ENCODE results near the gene PTPN13. TPM values are rescaled to one million over a fixed set of nuclear protein-coding genes. Genes with fewer than 3 reads are reported as not detected.

Gene PTPN13
- total RNA-seq, 2 experiments from 2014 or later = 0.17 TPM; not detected in 1

DNA sequence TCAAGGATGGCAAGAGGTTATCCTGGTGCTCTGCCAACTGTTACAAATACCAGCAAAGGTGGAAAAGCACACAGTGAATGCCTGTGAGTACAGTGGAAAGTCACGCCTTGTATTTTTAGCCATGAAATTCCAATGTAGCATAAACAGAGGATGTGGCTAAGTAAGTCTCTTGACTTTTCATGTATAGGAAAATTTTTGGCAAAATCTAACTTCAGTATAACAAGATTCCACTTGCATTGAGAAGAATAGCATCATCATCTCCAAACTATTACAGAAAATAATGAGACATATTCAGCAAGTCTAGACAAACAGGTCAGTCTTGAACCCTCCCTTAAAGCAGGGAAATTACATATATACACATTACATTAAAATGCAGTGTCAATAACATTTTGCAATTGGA, 247.2 kb downstream of the PTPN13 start:
- no peaks in the 10 kb centered on the region for H3K4me1 Mint-ChIP-seq (ENCODE audit: low read depth)

DNA sequence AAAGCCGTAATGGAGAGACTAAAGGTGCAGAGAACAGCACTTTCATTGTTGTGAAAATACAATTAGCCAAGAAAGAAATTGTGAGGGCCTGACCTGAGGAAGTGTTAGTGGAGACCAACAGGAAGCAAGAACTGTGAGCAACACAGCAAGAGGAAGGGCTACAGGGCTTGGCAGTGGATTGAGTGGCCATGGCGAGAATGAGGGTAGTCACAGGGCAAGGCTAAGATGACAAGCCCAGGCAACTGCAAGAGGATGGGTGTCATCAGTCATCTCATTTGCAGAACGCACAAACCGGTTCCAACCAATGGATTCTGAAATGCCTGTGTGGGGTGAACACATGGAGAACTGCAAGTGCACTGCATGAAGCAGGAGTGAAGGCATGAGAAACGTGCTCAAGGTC, 251.5 kb downstream of the PTPN13 start:
- no peaks in the 10 kb centered on the region for H3K4me1 Mint-ChIP-seq (ENCODE audit: low read depth)
- no peaks in the 10 kb centered on the region for H3K36me3 Mint-ChIP-seq (ENCODE audit: low read depth)
- no peak overlapping the region for H3K4me3 Mint-ChIP-seq
- no peak for DNase-seq
- CTCF ChIA-PET = no interaction called here
- no peaks in the 10 kb centered on the region for H3K27me3 Mint-ChIP-seq (ENCODE audit: low read depth)
- intact Hi-C loops (cut with micrococcal nuclease) = no loop called here
- H3K9me3 Mint-ChIP-seq = no peaks in the 10 kb centered on the region
- no peak overlapping the region for H3K27ac Mint-ChIP-seq

More for the DNA sequence above, 247.2 kb downstream of the PTPN13 start:
- no peaks in the 10 kb centered on the region for H3K9me3 Mint-ChIP-seq
- intact Hi-C loops (cut with micrococcal nuclease) = no loop called here
- DNase-seq = no peak
- H3K27me3 Mint-ChIP-seq (ENCODE audit: low read depth) = no peaks in the 10 kb centered on the region
- no peak overlapping the region for H3K27ac Mint-ChIP-seq
- no peaks in the 10 kb centered on the region for H3K36me3 Mint-ChIP-seq (ENCODE audit: low read depth)
- CTCF ChIA-PET = no interaction called here
- H3K4me3 Mint-ChIP-seq = no peak overlapping the region

DNA sequence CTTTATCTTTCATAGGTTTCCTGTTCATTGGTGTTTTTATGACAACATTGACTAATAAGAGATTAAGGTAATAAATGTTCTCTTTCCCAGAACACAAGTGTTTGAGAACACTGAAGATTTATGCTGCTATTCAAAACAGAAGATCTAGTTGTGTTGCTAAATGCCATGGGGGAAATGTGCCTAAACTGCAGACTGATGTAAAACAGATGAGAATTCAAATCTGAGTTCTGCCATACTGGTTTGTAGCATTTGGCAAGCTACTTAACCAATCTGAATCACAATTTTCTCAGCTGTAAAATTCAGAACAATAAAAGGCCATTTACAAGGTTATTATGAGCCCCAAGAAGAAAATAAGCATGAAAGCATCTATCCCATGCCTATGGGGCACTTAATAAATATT, 252.8 kb downstream of the PTPN13 start:
- DNase-seq = no peak
- no peaks in the 10 kb centered on the region for H3K27me3 Mint-ChIP-seq (ENCODE audit: low read depth)
- CTCF ChIA-PET = interaction anchor here (1.0 kb wide), 1 partner anchor 394 kb away, joined by 3 read pairs; no protein-coding TSS in a partner anchor
- no peaks in the 10 kb centered on the region for H3K9me3 Mint-ChIP-seq
- H3K4me3 Mint-ChIP-seq = no peak overlapping the region
- no peak overlapping the region for H3K27ac Mint-ChIP-seq
- intact Hi-C loops (cut with micrococcal nuclease) = no loop called here
- no peaks in the 10 kb centered on the region for H3K4me1 Mint-ChIP-seq (ENCODE audit: low read depth)
- no peaks in the 10 kb centered on the region for H3K36me3 Mint-ChIP-seq (ENCODE audit: low read depth)

- H3K27ac Mint-ChIP-seq = no peak overlapping the region
- no peaks in the 10 kb centered on the region for H3K27me3 Mint-ChIP-seq (ENCODE audit: low read depth)
- CTCF ChIA-PET = interaction anchor here (1.0 kb wide), 1 partner anchor 393 kb away, joined by 3 read pairs; no protein-coding TSS in a partner anchor
- H3K4me1 Mint-ChIP-seq (ENCODE audit: low read depth) = no peaks in the 10 kb centered on the region
- no peak overlapping the region for H3K4me3 Mint-ChIP-seq
- H3K36me3 Mint-ChIP-seq (ENCODE audit: low read depth) = no peaks in the 10 kb centered on the region
- intact Hi-C loops (cut with micrococcal nuclease) = no loop called here
- H3K9me3 Mint-ChIP-seq = no peaks in the 10 kb centered on the region
- no peak for DNase-seq
Measured at GRCh38 chr4:86847571-86847970, 253.5 kb downstream of the PTPN13 start.

GRCh38 chr4:86848136-86848535, 254.0 kb downstream of the PTPN13 start:
- H3K9me3 Mint-ChIP-seq = no peaks in the 10 kb centered on the region
- no peak overlapping the region for H3K4me3 Mint-ChIP-seq
- H3K27ac Mint-ChIP-seq = no peak overlapping the region
- H3K27me3 Mint-ChIP-seq (ENCODE audit: low read depth) = no peaks in the 10 kb centered on the region
- H3K36me3 Mint-ChIP-seq (ENCODE audit: low read depth) = no peaks in the 10 kb centered on the region
- intact Hi-C loops (cut with micrococcal nuclease) = no loop called here
- CTCF ChIA-PET = interaction anchor here (1.2 kb wide), 1 partner anchor 18 kb away, joined by 3 read pairs; no protein-coding TSS in a partner anchor
- no peaks in the 10 kb centered on the region for H3K4me1 Mint-ChIP-seq (ENCODE audit: low read depth)
- DNase-seq = no peak

- H3K4me3 Mint-ChIP-seq = no peak within 1 kb of the TSS
- intact Hi-C loops (cut with micrococcal nuclease) = no loop called here
Measured at GRCh38 chr4:86848732-86849619, 254.9 kb downstream of the PTPN13 start, which contains the start of gene SLC10A6. Gene SLC10A6, minus strand, starts transcription at chr4:86849384. Its CDS starts 269 bp downstream, at chr4:86849115.

DNA sequence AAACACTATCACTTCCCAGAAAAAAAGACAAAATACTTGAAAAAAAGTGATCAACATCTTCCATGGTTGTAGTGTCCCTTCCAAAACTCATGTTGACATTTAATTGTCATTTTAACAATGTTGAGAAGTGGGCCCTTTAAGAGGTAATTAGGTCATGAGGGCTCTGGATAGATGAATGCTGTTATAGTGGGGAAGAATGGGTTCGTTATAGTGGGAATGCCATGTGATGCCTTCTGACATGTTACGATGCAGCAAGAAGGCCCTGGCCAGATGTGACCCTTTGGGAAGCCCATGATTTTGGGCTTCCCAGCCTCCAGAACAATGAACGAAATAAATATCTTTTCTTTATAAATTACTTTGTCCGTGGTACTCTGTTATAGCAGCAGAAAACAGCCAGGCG, 259.1 kb downstream of the PTPN13 start:
- CTCF ChIA-PET = no interaction called here
- Mint-ChIP-seq H3K9me3 (no peaks in the 10 kb centered on the region), H3K36me3 (ENCODE audit: low read depth) (no peaks in the 10 kb centered on the region), H3K27ac (no peak overlapping the region), H3K4me1 (ENCODE audit: low read depth) (no peaks in the 10 kb centered on the region), H3K27me3 (ENCODE audit: low read depth) (no peaks in the 10 kb centered on the region), H3K4me3 (no peak overlapping the region)
- intact Hi-C loops (cut with micrococcal nuclease) = no loop called here
- DNase-seq = no peak

More at GRCh38 chr4:86848732-86849619, 254.9 kb downstream of the PTPN13 start, which contains the start of gene SLC10A6:
- Mint-ChIP-seq H3K36me3 (ENCODE audit: low read depth) (no peaks in the 10 kb centered on the region), H3K9me3 (no peaks in the 10 kb centered on the region), H3K4me1 (ENCODE audit: low read depth) (no peaks in the 10 kb centered on the region), H3K27ac (no peak within 1 kb of the TSS), H3K27me3 (ENCODE audit: low read depth) (no peaks in the 10 kb centered on the region)
- CTCF ChIA-PET = interaction anchor here (1.2 kb wide), 1 partner anchor 19 kb away, joined by 3 read pairs; no protein-coding TSS in a partner anchor
- no peak for DNase-seq

- Mint-ChIP-seq H3K4me3 (no peak overlapping the region), H3K9me3 (no peaks in the 10 kb centered on the region), H3K36me3 (ENCODE audit: low read depth) (no peaks in the 10 kb centered on the region), H3K27ac (no peak overlapping the region), H3K27me3 (ENCODE audit: low read depth) (no peaks in the 10 kb centered on the region), H3K4me1 (ENCODE audit: low read depth) (no peaks in the 10 kb centered on the region)
- CTCF ChIA-PET = no interaction called here
- intact Hi-C loops (cut with micrococcal nuclease) = no loop called here
- DNase-seq = no peak
Measured at GRCh38 chr4:86855572-86855971, 261.5 kb downstream of the PTPN13 start.

DNA sequence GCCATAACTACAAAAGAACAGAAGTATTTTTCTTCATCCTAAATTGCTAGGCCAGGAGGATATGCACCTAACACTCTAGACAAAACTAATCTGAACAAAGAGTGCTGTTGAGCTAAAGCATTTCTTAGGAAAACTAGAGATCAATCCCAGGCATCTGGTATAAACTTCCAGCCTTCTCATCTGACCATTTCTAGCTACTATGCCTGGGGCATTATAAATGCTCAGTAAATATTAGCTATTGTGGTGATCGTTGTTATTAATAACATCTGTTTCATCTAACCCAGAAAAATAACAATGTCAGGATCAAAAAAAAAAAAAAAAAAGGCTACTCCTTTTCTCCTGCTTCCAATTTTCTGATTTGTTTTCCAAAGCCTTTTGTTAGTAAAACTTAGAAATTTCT, 262.8 kb downstream of the PTPN13 start:
- CTCF ChIA-PET = no interaction called here
- no peaks in the 10 kb centered on the region for H3K9me3 Mint-ChIP-seq
- intact Hi-C loops (cut with micrococcal nuclease) = no loop called here
- no peaks in the 10 kb centered on the region for H3K36me3 Mint-ChIP-seq (ENCODE audit: low read depth)
- H3K27ac Mint-ChIP-seq = peak overlapping the region; percentile 16
- no peak overlapping the region for H3K4me3 Mint-ChIP-seq
- peaks cover 1% of the 10 kb centered on the region for H3K27me3 Mint-ChIP-seq (ENCODE audit: low read depth)
- DNase-seq = no peak
- no peaks in the 10 kb centered on the region for H3K4me1 Mint-ChIP-seq (ENCODE audit: low read depth)

- Mint-ChIP-seq H3K4me3 (no peak overlapping the region), H3K36me3 (ENCODE audit: low read depth) (no peaks in the 10 kb centered on the region), H3K9me3 (no peaks in the 10 kb centered on the region), H3K4me1 (ENCODE audit: low read depth) (no peaks in the 10 kb centered on the region), H3K27me3 (ENCODE audit: low read depth) (peaks cover 1% of the 10 kb centered on the region), H3K27ac (no peak overlapping the region)
- DNase-seq = no peak
- CTCF ChIA-PET = no interaction called here
- intact Hi-C loops (cut with micrococcal nuclease) = no loop called here
Measured at GRCh38 chr4:86857341-86858052, 263.4 kb downstream of the PTPN13 start.

All from activated naive CD4-positive, alpha-beta T cell treated with anti-CD3 and anti-CD28 coated beads for 36 hours (primary cell).